GM12865 (cell line): ENCODE results near the gene RICTOR.

Experiments used
- DNase-seq: peaks from one replicate; pipeline ENCODE4 v3.0.0; 2010; ENCODE audit warnings: low read depth
- H3K4me3 ChIP-seq: 2 replicates; pipeline ENCODE4 v1.5.1; 2011; ENCODE audit warnings: mild to moderate bottlenecking, low read depth, low read length, control low read depth
- TF ChIP-seq, protein P1 (sequence below): IDR thresholded peaks from 2 replicates; pipeline ENCODE4 v1.5.1; 2011; ENCODE audit warnings: low read length, control low read depth, low read depth, inconsistent platforms; ENCODE audit not compliant: insufficient read depth; ENCODE audit errors: missing control alignments

Gene RICTOR

GRCh38 chr5:39059064-39059463, 15.1 kb downstream of the RICTOR start:
- no peak overlapping the region for H3K4me3 ChIP-seq
- DNase-seq, result no peak
- TF ChIP-seq, protein P1, sequence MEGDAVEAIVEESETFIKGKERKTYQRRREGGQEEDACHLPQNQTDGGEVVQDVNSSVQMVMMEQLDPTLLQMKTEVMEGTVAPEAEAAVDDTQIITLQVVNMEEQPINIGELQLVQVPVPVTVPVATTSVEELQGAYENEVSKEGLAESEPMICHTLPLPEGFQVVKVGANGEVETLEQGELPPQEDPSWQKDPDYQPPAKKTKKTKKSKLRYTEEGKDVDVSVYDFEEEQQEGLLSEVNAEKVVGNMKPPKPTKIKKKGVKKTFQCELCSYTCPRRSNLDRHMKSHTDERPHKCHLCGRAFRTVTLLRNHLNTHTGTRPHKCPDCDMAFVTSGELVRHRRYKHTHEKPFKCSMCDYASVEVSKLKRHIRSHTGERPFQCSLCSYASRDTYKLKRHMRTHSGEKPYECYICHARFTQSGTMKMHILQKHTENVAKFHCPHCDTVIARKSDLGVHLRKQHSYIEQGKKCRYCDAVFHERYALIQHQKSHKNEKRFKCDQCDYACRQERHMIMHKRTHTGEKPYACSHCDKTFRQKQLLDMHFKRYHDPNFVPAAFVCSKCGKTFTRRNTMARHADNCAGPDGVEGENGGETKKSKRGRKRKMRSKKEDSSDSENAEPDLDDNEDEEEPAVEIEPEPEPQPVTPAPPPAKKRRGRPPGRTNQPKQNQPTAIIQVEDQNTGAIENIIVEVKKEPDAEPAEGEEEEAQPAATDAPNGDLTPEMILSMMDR, result no peak

DNA sequence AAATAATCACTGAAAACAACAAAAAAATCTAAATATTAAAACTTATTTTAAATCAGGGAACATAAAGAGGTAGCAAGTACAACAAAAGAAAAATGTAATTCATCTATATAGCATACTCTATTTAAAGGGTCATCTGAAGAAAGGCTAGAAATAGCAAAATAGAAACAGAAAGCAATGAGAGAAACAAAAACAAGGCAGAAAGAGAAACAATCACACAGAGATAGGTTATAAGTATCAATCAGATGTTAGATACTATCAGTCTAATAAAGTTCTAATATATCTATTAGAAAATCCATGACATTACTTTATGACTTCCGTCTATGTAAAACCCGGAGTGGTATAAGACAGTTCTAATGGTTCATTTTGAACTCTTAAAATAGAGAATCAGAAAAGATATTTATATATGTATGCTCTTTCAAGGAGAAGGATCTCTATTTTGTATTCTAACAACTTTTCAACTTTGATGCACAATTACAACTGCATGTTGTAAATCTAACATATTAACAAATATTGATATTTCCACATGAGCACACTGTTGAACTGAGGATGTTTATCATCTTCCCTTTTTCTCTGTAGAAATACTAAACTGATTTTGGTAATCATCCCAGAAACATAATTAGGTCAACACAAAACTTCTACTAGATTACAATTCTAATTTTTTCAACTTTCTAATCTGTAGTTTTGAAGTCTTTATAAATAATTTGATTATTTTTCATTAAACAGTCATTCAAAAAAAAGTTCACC, 15.8 kb downstream of the RICTOR start:
- peak overlapping the region; percentile 51 for H3K4me3 ChIP-seq
- TF ChIP-seq, protein P1, result no peak
- DNase-seq, result no peak

GRCh38 chr5:39057734-39058133, 16.5 kb downstream of the RICTOR start:
- peak overlapping the region; percentile 51 for H3K4me3 ChIP-seq
- TF ChIP-seq, protein P1, result no peak
- peak; percentile 7 for DNase-seq

GRCh38 chr5:39055768-39056398, 18.3 kb downstream of the RICTOR start:
- TF ChIP-seq, protein P1, result no peak

GRCh38 chr5:39055027-39055767, 19.0 kb downstream of the RICTOR start:
- TF ChIP-seq, protein P1, result no peak
- no peak for DNase-seq
- no peak overlapping the region for H3K4me3 ChIP-seq

More at GRCh38 chr5:39055768-39056398, 18.3 kb downstream of the RICTOR start:
- H3K4me3 ChIP-seq, result no peak overlapping the region
- no peak for DNase-seq

- no peak overlapping the region for H3K4me3 ChIP-seq
- TF ChIP-seq, protein P1, result no peak
- DNase-seq, result no peak
These were observed 21.0 kb downstream of the RICTOR start for GRCh38 chr5:39053189-39053588.
